Neural crest cell (in vitro differentiated cells): ENCODE data around the gene NTN1. TPM values are rescaled to one million over a fixed set of nuclear protein-coding genes. Genes with fewer than 3 reads are reported as not detected.
"Not testable (repeated sequence)": the region's sequence is repeated elsewhere in the genome, so short reads cannot be mapped to it uniquely, and the experiment has no call there.

Source experiments
- DNase-seq: peaks from one replicate; pipeline ENCODE4 v3.0.0; 2021; ENCODE audit warnings: low read depth, mixed read lengths, low spot score
- H3K27ac Mint-ChIP-seq: one replicate; pipeline ENCODE4 v1.8.0; 2021; ENCODE audit warnings: mild to moderate bottlenecking, mixed read lengths; ENCODE audit not compliant: unreplicated experiment
- H3K27me3 Mint-ChIP-seq: 2 replicates; pipeline ENCODE4 v1.8.0; 2021; ENCODE audit warnings: low read depth, mild to moderate bottlenecking, mixed read lengths
- H3K36me3 Mint-ChIP-seq: 2 replicates; pipeline ENCODE4 v1.8.0; 2021; ENCODE audit warnings: low read depth, mild to moderate bottlenecking, mixed read lengths
- H3K4me1 Mint-ChIP-seq: 2 replicates; pipeline ENCODE4 v1.8.0; 2021; ENCODE audit warnings: mixed read lengths
- H3K4me3 Mint-ChIP-seq: one replicate; pipeline ENCODE4 v1.8.0; 2021; ENCODE audit warnings: mild to moderate bottlenecking, mixed read lengths
- H3K9me3 Mint-ChIP-seq: 2 replicates; pipeline ENCODE4 v1.8.0; 2021; ENCODE audit warnings: mixed read lengths
- total RNA-seq: library from RNA; stranded (reverse); gene quantifications from 2 replicates; pipeline ENCODE4 v1.2.1, GENCODE V29; 2021
- TF ChIP-seq, protein P1 (sequence below): fragments of 200-600 bp; sonication (generic); conservative IDR thresholded peaks from 2 replicates; pipeline ENCODE4 v1.5.0; 2021; ENCODE audit warnings: antibody characterized with exemption, mild to moderate bottlenecking

The NTN1 gene
- total RNA-seq, 1 donor from 2014 or later: 10.1 TPM

DNA sequence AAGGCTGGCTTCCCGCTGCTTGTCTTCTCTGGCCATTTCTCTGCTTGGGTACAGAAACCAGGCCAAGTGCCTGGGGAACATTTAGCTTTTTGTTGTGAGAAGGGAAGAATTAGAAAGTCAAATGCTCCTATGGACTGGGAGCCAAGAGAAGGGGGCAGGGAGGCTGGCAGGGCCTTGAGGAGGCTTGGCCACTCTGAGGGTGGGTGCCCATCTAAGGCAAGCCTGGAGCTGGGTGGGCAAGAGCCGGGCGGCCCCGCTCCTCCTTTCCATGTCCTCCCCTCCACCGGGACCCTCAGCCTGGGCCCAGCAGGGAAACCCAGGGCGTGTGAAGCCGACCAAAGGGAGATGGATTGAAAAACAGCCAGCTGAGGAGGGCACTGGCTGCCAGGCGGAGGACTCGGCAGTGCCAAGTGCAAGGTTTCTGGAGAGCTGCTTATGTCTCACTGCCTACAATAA is 69.4 kb downstream of the NTN1 start:
- Mint-ChIP-seq H3K27me3 (no peaks in the 10 kb centered on the region), H3K9me3 (no peaks in the 10 kb centered on the region), H3K4me3 (no peak overlapping the region), H3K4me1 (no peaks in the 10 kb centered on the region), H3K27ac (peak overlapping the region; percentile 88), H3K36me3 (peaks cover 3% of the 10 kb centered on the region)
- no peak for DNase-seq
- TF ChIP-seq, protein P1, sequence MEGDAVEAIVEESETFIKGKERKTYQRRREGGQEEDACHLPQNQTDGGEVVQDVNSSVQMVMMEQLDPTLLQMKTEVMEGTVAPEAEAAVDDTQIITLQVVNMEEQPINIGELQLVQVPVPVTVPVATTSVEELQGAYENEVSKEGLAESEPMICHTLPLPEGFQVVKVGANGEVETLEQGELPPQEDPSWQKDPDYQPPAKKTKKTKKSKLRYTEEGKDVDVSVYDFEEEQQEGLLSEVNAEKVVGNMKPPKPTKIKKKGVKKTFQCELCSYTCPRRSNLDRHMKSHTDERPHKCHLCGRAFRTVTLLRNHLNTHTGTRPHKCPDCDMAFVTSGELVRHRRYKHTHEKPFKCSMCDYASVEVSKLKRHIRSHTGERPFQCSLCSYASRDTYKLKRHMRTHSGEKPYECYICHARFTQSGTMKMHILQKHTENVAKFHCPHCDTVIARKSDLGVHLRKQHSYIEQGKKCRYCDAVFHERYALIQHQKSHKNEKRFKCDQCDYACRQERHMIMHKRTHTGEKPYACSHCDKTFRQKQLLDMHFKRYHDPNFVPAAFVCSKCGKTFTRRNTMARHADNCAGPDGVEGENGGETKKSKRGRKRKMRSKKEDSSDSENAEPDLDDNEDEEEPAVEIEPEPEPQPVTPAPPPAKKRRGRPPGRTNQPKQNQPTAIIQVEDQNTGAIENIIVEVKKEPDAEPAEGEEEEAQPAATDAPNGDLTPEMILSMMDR: no peak

DNA sequence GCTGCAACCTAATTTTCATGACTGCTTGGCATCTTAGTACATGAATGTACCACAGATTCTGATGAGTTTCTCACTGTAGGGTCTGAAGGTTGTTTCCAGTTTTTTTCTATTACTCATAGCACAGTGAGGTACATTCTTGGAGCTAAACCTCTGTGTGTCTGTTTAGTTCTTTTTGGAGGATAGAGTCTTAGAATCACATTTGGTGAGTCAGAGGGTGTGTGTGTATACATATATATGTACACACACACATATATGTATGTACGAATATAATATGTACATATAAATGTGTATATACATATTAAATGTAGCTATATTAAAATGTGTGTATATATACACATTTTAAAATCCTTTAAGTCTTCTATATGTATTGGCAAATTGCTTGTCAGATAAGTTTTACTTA is 72.9 kb downstream of the NTN1 start:
- peaks cover 3% of the 10 kb centered on the region for H3K9me3 Mint-ChIP-seq
- TF ChIP-seq, protein P1: no peak
- H3K4me1 Mint-ChIP-seq: peaks cover 5% of the 10 kb centered on the region
- no peak for DNase-seq
- H3K36me3 Mint-ChIP-seq: no peaks in the 10 kb centered on the region
- H3K4me3 Mint-ChIP-seq: no peak overlapping the region
- no peaks in the 10 kb centered on the region for H3K27me3 Mint-ChIP-seq
- no peak overlapping the region for H3K27ac Mint-ChIP-seq

DNA sequence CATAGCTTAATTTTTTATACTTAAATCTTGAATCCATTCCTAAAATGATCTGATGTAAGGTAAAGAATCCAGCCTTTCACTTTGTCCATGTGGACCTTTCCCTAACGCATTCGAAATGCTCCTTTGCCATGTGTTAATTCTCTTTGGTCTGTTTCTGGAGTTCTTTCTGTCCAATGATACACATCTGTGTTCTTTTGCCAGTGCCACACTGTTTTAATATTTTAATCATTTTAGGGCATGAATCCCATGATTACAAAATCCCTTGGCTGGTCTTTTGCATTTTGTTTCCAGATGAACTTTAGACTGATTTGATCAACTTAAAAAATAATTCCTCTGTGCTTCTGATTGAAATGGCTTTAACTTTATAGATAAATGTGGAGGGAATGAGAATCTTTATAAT is 74.1 kb downstream of the NTN1 start:
- H3K27ac Mint-ChIP-seq: no peak overlapping the region
- no peaks in the 10 kb centered on the region for H3K36me3 Mint-ChIP-seq
- TF ChIP-seq, protein P1: no peak
- no peaks in the 10 kb centered on the region for H3K27me3 Mint-ChIP-seq
- H3K4me1 Mint-ChIP-seq: peaks cover 5% of the 10 kb centered on the region
- no peak overlapping the region for H3K4me3 Mint-ChIP-seq
- DNase-seq: no peak
- peaks cover 3% of the 10 kb centered on the region for H3K9me3 Mint-ChIP-seq

DNA sequence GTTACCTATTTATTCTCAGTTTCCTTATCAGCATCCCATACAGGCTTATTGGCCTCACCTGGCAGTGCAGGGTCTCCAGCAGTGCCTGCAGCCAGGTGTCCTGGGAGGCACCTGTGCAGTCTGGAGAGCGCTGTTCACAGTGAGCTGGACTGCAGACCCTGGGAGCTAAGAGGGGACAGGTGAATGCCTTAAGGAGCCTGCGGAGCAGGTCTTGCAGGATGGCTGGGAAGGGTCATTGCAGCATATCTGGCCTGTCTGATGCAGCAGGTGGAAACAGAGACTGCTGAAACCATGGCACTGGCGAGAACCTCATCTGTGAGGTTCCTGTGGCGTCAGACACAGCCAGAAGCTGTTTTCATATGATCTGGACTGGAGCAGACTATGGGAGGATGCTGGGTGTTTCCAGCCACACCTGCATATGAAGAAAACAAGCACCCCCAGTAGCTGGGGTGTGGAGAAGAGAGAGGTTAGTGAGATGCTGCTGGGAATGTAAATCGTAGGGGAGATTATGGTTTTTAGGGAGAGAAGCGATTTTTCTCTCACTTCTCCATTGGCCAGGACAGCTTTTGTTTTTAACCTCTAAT is 77.0 kb downstream of the NTN1 start:
- peaks cover 5% of the 10 kb centered on the region for H3K4me1 Mint-ChIP-seq
- no peak overlapping the region for H3K4me3 Mint-ChIP-seq
- peaks cover 6% of the 10 kb centered on the region for H3K9me3 Mint-ChIP-seq
- H3K27ac Mint-ChIP-seq: no peak overlapping the region
- DNase-seq: no peak
- TF ChIP-seq, protein P1: no peak
- H3K27me3 Mint-ChIP-seq: no peaks in the 10 kb centered on the region
- no peaks in the 10 kb centered on the region for H3K36me3 Mint-ChIP-seq

DNA sequence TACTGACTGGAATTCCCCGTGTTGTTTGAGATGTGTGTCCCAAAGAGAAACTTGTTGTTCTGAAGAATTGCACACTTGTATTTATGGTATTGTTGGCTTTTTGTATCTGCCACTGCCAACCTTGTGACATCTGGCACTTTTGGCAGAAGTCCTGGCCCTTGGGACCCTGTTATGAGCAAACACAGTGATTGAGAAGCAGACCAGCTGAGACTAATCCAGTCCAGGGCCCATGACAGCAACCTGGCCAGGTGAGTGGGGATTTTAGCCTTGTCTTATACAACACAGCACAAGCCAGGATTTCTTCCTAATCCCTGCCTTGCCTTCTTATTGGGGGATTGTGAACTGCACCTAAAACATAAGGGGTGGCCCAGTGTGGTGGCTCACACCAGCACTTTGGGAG is 80.0 kb downstream of the NTN1 start:
- TF ChIP-seq, protein P1: no peak
- H3K27ac Mint-ChIP-seq: no peak overlapping the region
- H3K4me1 Mint-ChIP-seq: peaks cover 5% of the 10 kb centered on the region
- H3K4me3 Mint-ChIP-seq: no peak overlapping the region
- no peak for DNase-seq
- H3K27me3 Mint-ChIP-seq: no peaks in the 10 kb centered on the region
- H3K9me3 Mint-ChIP-seq: peaks cover 6% of the 10 kb centered on the region
- H3K36me3 Mint-ChIP-seq: no peaks in the 10 kb centered on the region

DNA sequence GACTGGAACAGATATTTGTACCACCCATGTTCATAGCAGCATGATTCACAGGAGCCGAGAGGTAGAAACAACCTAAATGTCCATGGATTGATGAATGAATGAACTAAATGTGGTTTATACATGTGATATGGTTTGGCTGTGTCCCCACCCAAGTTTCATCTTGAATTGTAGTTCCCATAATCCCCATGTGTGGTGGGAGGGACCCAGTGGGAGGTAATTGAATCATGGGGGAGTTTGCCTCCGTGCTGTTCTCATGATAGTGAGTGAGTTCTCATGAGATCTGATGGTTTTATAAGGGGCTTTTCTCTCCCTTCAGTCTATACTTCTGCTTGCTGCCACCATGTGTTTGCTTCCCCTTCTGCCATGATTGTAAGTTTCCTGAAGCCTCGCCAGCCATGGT is 81.9 kb downstream of the NTN1 start:
- not testable (repeated sequence) for H3K4me3 Mint-ChIP-seq, H3K27me3 Mint-ChIP-seq, H3K9me3 Mint-ChIP-seq, H3K36me3 Mint-ChIP-seq, H3K4me1 Mint-ChIP-seq, H3K27ac Mint-ChIP-seq, DNase-seq
